Kidney (tissue), 14 donors: ENCODE data around the gene FAM107B. TPM values are rescaled to one million over a fixed set of nuclear protein-coding genes. Genes with fewer than 3 reads are reported as not detected.

Experiments
- DNase-seq, 5 donors: peaks; one replicate each; pipeline ENCODE4 v3.0.0-alpha.2; 2013 to 2020
- FAIRE-seq: peaks from 2 replicates; lab custom pipeline; 2012; peaks lifted over from hg19 to GRCh38; lab: Jason Lieb, UNC
- H3K27ac ChIP-seq, 2 donors: one replicate each; pipeline ENCODE4 v1.7.0; 2013; ENCODE audit warnings: low read depth in 2 of 2, low read length in 2 of 2, inconsistent platforms in 1 of 2
- H3K27me3 ChIP-seq: one replicate; pipeline ENCODE4 v1.7.1; 2013; ENCODE audit warnings: low read length, inconsistent platforms; ENCODE audit not compliant: control insufficient read depth, insufficient read depth
- H3K36me3 ChIP-seq, 3 donors: one replicate each; pipeline versions ENCODE4 v1.7.0 to v1.7.1; 2013; ENCODE audit warnings: low read length in 3 of 3, control low read depth in 1 of 3, inconsistent platforms in 1 of 3; ENCODE audit not compliant: insufficient read depth in 3 of 3, control insufficient read depth in 2 of 3
- H3K4me1 ChIP-seq, 3 donors: one replicate each; pipeline versions ENCODE4 v1.7.0 to v1.7.1; 2013; ENCODE audit warnings: low read length in 3 of 3, inconsistent platforms in 1 of 3, low read depth in 1 of 3; ENCODE audit not compliant: control insufficient read depth in 2 of 3, insufficient read depth in 2 of 3
- H3K4me3 ChIP-seq, 3 donors: one replicate each; pipeline versions ENCODE4 v1.7.0 to v1.8.1; 2013; ENCODE audit warnings: low read length in 3 of 3, control low read depth in 1 of 3, inconsistent platforms in 1 of 3
- H3K9ac ChIP-seq, 3 donors: one replicate each; pipeline versions ENCODE4 v1.7.0 to v1.7.1; 2013; ENCODE audit warnings: low read length in 3 of 3, control low read depth in 1 of 3, inconsistent platforms in 1 of 3
- H3K9me3 ChIP-seq, 3 donors: one replicate each; pipeline versions ENCODE4 v1.7.0 to v1.7.1; 2013; ENCODE audit warnings: low read length in 3 of 3, control low read depth in 1 of 3, inconsistent platforms in 1 of 3; ENCODE audit not compliant: control insufficient read depth in 2 of 3, insufficient read depth in 1 of 3
- CTCF ChIP-seq: IDR thresholded peaks from 3 replicates; pipeline ENCODE4 v1.5.1; 2012; ENCODE audit warnings: mild to moderate bottlenecking, moderate library complexity, borderline replicate concordance; ENCODE audit not compliant: insufficient read depth; ENCODE audit errors: extremely low read depth
- intact Hi-C: fragments of 100-400 bp; cut with DNase I; formaldehyde crosslinking; loops from one replicate; pipeline ENCODE4 v1.11.1; 2022
- polyA plus RNA-seq: library from polyadenylated mRNA; stranded (reverse); fragments of 350-450 nt; fragmentation: Illumina TruSeq; extraction: RNeasy Lipid Tissue Mini Kit (QIAGEN cat#74804); gene quantifications from one replicate; pipeline ENCODE4 v1.2.3, GENCODE V29; 2014; ENCODE audit warnings: low read depth, low replicate concordance; ENCODE audit not compliant: insufficient read depth
- total RNA-seq: library from RNA; stranded (reverse); fragmentation: NEBNext Ultra II Directional; extraction: Animal tissue kit (Norgen Biotek cat#: 25700); gene quantifications from one replicate; pipeline ENCODE4 v1.2.1, GENCODE V29; 2021
- donor health status: control.
- donor health status: control.
- donor health status: control.
- donor health status: control.
- donor health status: control.
- donor health status: DM: yes; HTN: yes; CAD: no.
- donor health status: Normal renal cell carcinoma (clear cell type).

FAM107B gene
- total and polyA plus RNA-seq, 2 donors from 2014 or later, result 105 to 122 TPM

- no peaks in the 10 kb centered on the region for H3K27me3 ChIP-seq
- DNase-seq (no peak), FAIRE-seq (no peak)
- intact Hi-C loops, result no loop called here
- no peaks in the 10 kb centered on the region for H3K9me3 ChIP-seq
- H3K9ac ChIP-seq, result no peak overlapping the region
- no peak for TF ChIP-seq CTCF
- peaks cover 4 to 25% (median 23%) of the 10 kb centered on the region in 3 donors for H3K4me1 ChIP-seq
- no peak overlapping the region for H3K4me3 ChIP-seq
- H3K27ac ChIP-seq, result no peak overlapping the region
- H3K36me3 ChIP-seq, result peaks cover 0 to 8% (median 0%) of the 10 kb centered on the region in 3 donors
These were observed 222.7 kb downstream of the FAM107B start for GRCh38 chr10:14552015-14552414.

- FAIRE-seq (no peak), DNase-seq (no peak)
- no peaks in the 10 kb centered on the region for H3K9me3 ChIP-seq
- H3K27ac ChIP-seq, result no peak overlapping the region
- no peaks in the 10 kb centered on the region for H3K27me3 ChIP-seq
- peaks cover 4 to 10% (median 10%) of the 10 kb centered on the region in 3 donors for H3K4me1 ChIP-seq
- intact Hi-C loops, result no loop called here
- no peak for TF ChIP-seq CTCF
- no peak overlapping the region for H3K9ac ChIP-seq
- H3K36me3 ChIP-seq, result peaks cover 0 to 7% (median 0%) of the 10 kb centered on the region in 3 donors
- H3K4me3 ChIP-seq, result no peak overlapping the region
These were observed 224.2 kb downstream of the FAM107B start for GRCh38 chr10:14550471-14550981.

- Histone ChIP-seq H3K36me3 (peaks cover 0 to 7% (median 0%) of the 10 kb centered on the region in 3 donors), H3K9ac (no peak overlapping the region), H3K9me3 (no peaks in the 10 kb centered on the region), H3K4me1 (peaks cover 4 to 7% (median 5%) of the 10 kb centered on the region in 3 donors), H3K27me3 (no peaks in the 10 kb centered on the region), H3K27ac (no peak overlapping the region), H3K4me3 (no peak overlapping the region)
- intact Hi-C loops, result no loop called here
- no peak for TF ChIP-seq CTCF
- no peak for DNase-seq
- FAIRE-seq, result no peak
These were observed 225.2 kb downstream of the FAM107B start for GRCh38 chr10:14549496-14549895.

- Histone ChIP-seq H3K27ac (no peak overlapping the region), H3K36me3 (peaks cover 0 to 5% (median 0%) of the 10 kb centered on the region in 3 donors), H3K9me3 (no peaks in the 10 kb centered on the region), H3K4me1 (peaks cover 0 to 2% (median under 1%) of the 10 kb centered on the region in 3 donors), H3K4me3 (no peak overlapping the region), H3K27me3 (no peaks in the 10 kb centered on the region), H3K9ac (no peak overlapping the region)
- TF ChIP-seq CTCF, result no peak
- FAIRE-seq, result no peak
- no peak for DNase-seq
- intact Hi-C loops, result no loop called here
These were observed 225.7 kb downstream of the FAM107B start for GRCh38 chr10:14548970-14549369.
